ENCODE measurements around the gene WDR64. TPM values are rescaled to one million over a fixed set of nuclear protein-coding genes. Genes with fewer than 3 reads are reported as not detected.
A peak's percentile ranks its signal among the peaks of the same experiment; 100 is the strongest.

WDR64 gene
- total and polyA plus RNA-seq, 9 donors: 0.04 to 0.30 (median 0.14) TPM; not detected in 2

DNA sequence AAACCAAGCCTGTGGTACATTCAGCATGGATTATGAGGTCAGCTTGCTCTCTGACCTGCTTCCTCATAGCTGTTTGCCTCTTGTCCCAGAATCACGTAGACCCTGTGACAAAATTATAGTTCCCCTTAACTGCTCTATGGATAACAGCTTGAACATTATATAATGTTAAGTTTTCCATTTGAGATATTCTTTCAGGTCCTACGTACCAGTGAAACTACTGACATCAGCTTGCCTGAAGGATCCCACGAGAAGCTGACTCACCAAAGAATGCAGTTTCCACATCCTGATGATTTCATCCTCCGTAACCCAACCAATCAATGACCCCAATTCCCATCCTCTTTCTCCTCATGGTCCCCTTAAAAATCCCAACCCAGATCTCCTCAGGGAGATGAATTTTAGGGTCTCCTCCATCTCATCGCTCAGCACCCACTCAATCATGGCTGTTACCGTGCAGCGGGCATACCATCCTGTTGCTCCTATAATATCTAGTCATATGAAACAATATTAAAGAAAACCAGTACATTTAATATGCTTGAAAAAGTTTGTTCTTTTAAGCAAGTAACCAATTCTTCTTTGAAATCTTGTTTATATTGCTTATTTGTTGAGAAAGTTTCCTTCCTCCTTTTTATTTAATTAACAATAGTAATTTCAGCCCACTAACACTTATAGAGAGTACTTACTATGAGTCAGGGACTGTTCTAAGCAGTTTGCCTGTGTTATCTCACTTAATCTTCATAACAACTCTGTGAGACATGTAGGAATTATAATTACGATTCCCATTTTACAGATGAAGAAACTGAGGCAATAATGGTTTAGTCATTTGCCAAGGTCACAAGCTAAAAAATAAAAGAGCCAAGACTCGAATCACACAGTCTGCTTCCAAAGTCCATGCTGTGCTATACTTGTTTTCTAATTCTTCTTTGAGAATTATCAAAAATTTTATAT is 39.3 kb upstream of the WDR64 start:
- Histone ChIP-seq H3K36me3 (ENCODE audit: control insufficient read depth, insufficient read depth, low read length) (no peaks in the 10 kb centered on the region), H3K4me3 (ENCODE audit: low read length) (no peak overlapping the region), H3K9me3 (replicated peaks; ENCODE audit: control insufficient read depth, low read depth, low read length) (no peaks in the 10 kb centered on the region), H3K4me1 (ENCODE audit: control insufficient read depth, insufficient read depth, low read length) (no peaks in the 10 kb centered on the region), H3K27ac (ENCODE audit: low read length) (no peak overlapping the region), H3K27me3 (ENCODE audit: control insufficient read depth, insufficient read depth, low read length) (no peaks in the 10 kb centered on the region)
- DNase-seq: peak; percentile 26
- 36% methylated on average over 3 of the region's 9 CpGs for WGBS (ENCODE audit: insufficient coverage)

DNA sequence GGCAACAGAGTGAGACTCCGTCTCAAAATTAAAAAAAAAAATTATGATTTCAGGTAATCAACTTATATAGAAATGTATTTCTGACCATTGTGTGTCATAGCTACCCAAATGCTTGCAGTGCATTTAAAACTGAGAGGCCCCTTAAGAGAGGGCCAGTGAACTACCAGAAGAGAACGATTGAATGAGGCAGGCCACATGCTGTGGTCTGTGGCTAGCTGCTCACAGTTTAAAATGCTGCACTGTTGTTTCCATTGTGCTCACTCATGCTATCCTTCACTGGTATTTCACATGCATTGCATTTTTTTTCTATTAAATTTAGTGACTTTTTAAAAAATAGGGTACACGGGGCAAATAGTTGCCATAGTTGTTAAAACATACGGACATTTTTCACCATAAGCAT is 37.9 kb upstream of the WDR64 start:
- Histone ChIP-seq H3K36me3 (ENCODE audit: control insufficient read depth, insufficient read depth, low read length) (no peaks in the 10 kb centered on the region), H3K9me3 (replicated peaks; ENCODE audit: control insufficient read depth, low read depth, low read length) (no peaks in the 10 kb centered on the region), H3K4me3 (ENCODE audit: low read length) (no peak overlapping the region), H3K27ac (ENCODE audit: low read length) (no peak overlapping the region), H3K4me1 (ENCODE audit: control insufficient read depth, insufficient read depth, low read length) (no peaks in the 10 kb centered on the region), H3K27me3 (ENCODE audit: control insufficient read depth, insufficient read depth, low read length) (no peaks in the 10 kb centered on the region)
- DNase-seq: no peak
- WGBS (ENCODE audit: insufficient coverage): 79% methylated on average over 2 of the region's 4 CpGs

DNA sequence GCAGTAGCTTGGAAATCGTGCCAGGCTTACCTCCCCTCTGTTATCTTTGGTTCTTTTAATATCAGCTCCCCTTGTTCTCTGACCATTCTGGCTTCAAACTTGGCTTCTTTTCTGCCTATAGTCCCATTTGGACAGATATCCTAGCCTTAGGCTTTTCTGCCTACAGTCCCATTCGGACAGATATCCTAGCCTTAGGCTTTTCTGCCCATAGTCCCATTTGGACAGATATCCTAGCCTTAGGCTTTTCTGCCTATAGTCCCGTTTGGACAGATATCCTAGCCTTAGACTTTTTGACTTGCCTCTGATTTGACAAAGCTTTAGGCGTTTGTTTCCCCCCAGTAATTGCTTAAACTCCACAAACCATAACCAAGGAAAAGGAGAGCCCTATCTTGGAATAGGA is 37.5 kb upstream of the WDR64 start:
- H3K9me3 ChIP-seq (replicated peaks; ENCODE audit: control insufficient read depth, low read depth, low read length): no peaks in the 10 kb centered on the region
- no peaks in the 10 kb centered on the region for H3K27me3 ChIP-seq (ENCODE audit: control insufficient read depth, insufficient read depth, low read length)
- no peak overlapping the region for H3K27ac ChIP-seq (ENCODE audit: low read length)
- H3K4me1 ChIP-seq (ENCODE audit: control insufficient read depth, insufficient read depth, low read length): no peaks in the 10 kb centered on the region
- no peak for DNase-seq
- no peaks in the 10 kb centered on the region for H3K36me3 ChIP-seq (ENCODE audit: control insufficient read depth, insufficient read depth, low read length)
- H3K4me3 ChIP-seq (ENCODE audit: low read length): no peak overlapping the region
- 66% methylated on average over 3 of the region's 4 CpGs for WGBS (ENCODE audit: insufficient coverage)

DNA sequence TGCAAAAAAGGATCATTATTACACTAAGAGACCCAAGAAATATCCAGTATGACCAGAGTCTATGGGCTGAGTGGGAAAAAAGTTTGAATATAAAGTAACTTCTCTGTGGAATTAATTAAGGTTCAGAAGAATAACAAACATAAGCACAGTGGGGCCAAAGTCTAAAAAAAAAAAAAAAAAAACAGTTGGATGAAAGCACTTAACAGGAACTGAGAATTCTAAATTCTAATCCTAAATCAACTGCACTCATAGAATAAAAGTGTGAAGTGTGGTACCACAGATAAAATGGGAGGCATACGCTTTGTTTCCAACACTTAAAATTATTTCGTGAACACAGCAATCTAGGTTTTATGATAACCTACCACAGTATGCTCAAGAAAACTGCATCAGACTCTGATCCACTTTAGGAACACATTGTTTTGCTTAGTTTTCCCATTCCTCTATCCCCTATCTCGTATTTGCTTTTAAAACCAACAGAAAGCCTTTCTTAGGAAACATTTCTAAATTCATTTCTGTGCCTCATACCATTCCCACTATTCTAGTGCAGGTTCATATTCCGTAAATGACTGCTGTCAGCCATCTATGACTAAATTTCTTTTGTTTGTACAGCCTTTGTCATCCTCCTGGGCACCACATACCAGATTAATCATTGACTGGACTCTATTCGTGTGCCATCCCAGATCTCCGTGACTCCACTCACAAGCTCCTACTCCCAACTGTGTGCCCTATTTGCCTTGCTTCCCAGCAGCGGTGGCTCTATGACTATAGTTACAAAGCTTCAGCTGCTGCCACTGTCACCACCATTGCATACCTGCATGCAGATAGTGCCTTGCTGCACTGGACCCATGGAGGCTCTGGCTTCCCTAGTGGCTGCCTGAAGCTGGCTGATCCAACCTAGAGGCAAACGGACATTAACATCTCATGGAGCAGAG is 36.8 kb upstream of the WDR64 start:
- WGBS (ENCODE audit: insufficient coverage): 89% methylated on average over 6 of the region's 8 CpGs
- no peaks in the 10 kb centered on the region for H3K4me1 ChIP-seq (ENCODE audit: control insufficient read depth, insufficient read depth, low read length)
- H3K4me3 ChIP-seq (ENCODE audit: low read length): no peak overlapping the region
- no peak for DNase-seq
- no peaks in the 10 kb centered on the region for H3K27me3 ChIP-seq (ENCODE audit: control insufficient read depth, insufficient read depth, low read length)
- no peak overlapping the region for H3K27ac ChIP-seq (ENCODE audit: low read length)
- H3K36me3 ChIP-seq (ENCODE audit: control insufficient read depth, insufficient read depth, low read length): no peaks in the 10 kb centered on the region
- H3K9me3 ChIP-seq (replicated peaks; ENCODE audit: control insufficient read depth, low read depth, low read length): no peaks in the 10 kb centered on the region

DNA sequence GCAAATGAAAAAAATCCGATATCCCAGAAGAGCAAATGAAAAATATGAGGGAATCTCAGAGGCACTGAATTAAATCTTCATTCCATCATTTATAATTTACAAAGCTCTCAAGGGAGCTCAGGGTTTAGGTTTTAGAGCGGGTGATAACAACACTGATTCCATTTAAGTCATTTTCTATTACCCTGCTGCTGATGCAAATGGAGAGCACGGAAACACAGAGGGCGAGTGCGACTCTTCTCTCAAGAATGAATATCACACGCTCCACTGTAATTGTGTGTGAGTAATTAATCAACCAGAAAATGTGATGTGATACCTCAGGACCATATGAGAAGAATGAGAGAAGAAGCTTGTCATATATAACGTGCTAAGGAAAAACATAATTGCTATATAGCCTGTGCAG is 34.7 kb upstream of the WDR64 start:
- Histone ChIP-seq H3K4me1 (ENCODE audit: control insufficient read depth, insufficient read depth, low read length) (no peaks in the 10 kb centered on the region), H3K27me3 (ENCODE audit: control insufficient read depth, insufficient read depth, low read length) (no peaks in the 10 kb centered on the region), H3K4me3 (ENCODE audit: low read length) (no peak overlapping the region), H3K9me3 (replicated peaks; ENCODE audit: control insufficient read depth, low read depth, low read length) (no peaks in the 10 kb centered on the region), H3K36me3 (ENCODE audit: control insufficient read depth, insufficient read depth, low read length) (no peaks in the 10 kb centered on the region), H3K27ac (ENCODE audit: low read length) (no peak overlapping the region)
- DNase-seq: no peak
- WGBS (ENCODE audit: insufficient coverage): 86% methylated on average over 5 of the region's 7 CpGs

DNA sequence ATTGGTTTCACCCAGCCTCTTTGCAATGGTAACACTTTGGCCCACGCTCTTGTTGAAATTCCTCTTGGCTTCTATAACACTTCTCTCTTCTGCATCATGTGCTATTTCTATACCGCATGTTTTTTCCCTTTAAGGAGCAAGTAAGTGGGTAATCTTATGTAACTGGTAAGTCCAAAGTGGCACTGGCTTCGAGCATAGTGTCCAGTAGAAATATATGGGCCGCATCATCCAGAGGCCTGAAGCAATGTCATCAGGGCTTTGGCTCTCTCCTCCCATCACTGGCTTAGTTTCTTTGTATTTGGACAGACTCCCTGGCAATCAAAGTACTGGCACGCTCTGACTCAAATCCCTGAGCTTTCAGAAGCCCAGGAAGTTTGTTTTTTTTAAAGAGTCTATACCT is 29.4 kb upstream of the WDR64 start:
- no peaks in the 10 kb centered on the region for H3K36me3 ChIP-seq (ENCODE audit: control insufficient read depth, insufficient read depth, low read length)
- no peak overlapping the region for H3K27ac ChIP-seq (ENCODE audit: low read length)
- H3K4me1 ChIP-seq (ENCODE audit: control insufficient read depth, insufficient read depth, low read length): no peaks in the 10 kb centered on the region
- no peak for DNase-seq
- H3K27me3 ChIP-seq (ENCODE audit: control insufficient read depth, insufficient read depth, low read length): no peaks in the 10 kb centered on the region
- no peaks in the 10 kb centered on the region for H3K9me3 ChIP-seq (replicated peaks; ENCODE audit: control insufficient read depth, low read depth, low read length)
- no peak overlapping the region for H3K4me3 ChIP-seq (ENCODE audit: low read length)
- no CpG with 5 or more reads among the region's 5 CpGs for WGBS (ENCODE audit: insufficient coverage)

DNA sequence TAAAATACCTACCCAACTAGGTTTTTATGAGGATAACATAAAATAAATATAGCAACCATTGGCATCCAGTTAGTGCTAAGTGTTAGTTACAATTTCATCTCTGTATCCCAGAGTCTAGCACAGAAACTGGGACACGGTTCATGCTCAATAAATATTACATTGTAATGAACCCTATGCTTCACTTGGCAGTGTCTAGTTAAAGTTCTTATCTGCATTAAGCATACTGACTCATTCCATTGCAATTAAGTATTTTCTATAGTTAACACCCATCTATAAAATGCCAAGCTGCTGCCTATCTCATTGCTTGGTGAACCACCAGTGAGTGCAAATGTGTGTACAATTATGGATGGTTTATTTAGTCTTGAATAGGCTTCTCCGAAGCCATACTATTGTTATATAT is 27.1 kb upstream of the WDR64 start:
- no peak overlapping the region for H3K27ac ChIP-seq (ENCODE audit: low read length)
- H3K4me1 ChIP-seq (ENCODE audit: control insufficient read depth, insufficient read depth, low read length): no peaks in the 10 kb centered on the region
- H3K27me3 ChIP-seq (ENCODE audit: control insufficient read depth, insufficient read depth, low read length): no peaks in the 10 kb centered on the region
- no peaks in the 10 kb centered on the region for H3K36me3 ChIP-seq (ENCODE audit: control insufficient read depth, insufficient read depth, low read length)
- no peaks in the 10 kb centered on the region for H3K9me3 ChIP-seq (replicated peaks; ENCODE audit: control insufficient read depth, low read depth, low read length)
- DNase-seq: no peak
- no peak overlapping the region for H3K4me3 ChIP-seq (ENCODE audit: low read length)
- no CpG with 5 or more reads among the region's 2 CpGs for WGBS (ENCODE audit: insufficient coverage)

DNA sequence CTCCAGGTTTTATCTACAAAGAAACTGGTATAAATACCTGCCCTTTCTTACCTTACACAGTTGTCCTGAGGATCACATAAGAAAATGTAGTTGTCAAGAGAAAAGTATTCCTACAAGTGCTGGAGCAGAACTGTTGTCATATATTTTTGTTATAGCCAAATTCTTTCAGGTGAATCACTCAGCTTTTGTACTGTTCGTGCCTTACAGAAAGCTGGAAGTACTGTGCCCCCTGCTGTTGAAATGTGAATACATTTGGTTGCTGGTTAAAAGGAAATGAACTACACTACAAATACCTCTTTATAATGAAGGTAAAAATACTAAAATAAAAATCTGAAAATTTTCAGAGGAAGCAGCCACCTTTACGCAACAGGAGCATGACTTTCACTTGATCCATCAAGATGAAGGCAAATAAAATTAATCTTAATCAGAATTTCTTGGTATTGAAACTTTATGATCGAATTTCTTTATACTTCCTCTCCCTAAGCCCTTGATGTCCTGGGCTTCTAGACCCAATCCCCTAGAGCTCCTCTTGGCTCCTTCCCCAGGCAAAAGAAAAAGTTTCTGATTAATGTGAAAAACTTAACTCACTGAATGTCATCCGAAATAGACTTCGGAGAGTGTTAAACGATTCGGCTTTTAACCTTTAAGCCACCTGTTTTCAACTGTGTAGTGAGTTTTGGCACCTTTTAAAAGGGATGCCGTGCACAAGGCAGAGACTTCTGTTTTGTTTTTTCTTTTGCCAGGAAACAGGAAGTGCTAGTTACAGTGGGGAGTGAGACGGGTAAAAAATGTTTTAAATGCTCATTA is 24.4 kb upstream of the WDR64 start:
- DNase-seq: peak; percentile 43
- WGBS (ENCODE audit: insufficient coverage): 80% methylated on average over 1 of the region's 9 CpGs
- no peak overlapping the region for H3K27ac ChIP-seq (ENCODE audit: low read length)

DNA sequence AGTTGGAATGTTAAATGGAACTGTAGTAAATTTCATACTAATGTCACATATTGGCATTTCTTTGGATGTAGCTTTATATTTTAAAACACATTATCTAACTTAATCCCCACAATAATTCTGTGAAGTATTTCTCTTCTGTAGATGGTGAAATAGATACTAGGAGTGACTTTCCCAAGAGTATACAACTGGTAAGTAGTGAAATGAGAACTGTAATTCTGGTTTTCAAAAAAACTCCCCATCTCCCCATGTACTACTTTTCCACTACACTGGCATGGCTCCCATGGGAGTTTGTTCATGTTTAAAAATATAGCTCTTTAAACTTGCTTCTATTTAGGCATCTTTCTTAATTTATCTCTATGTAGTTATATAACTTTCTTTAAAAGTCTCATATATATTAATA is 22.1 kb upstream of the WDR64 start:
- Histone ChIP-seq H3K36me3 (ENCODE audit: control insufficient read depth, insufficient read depth, low read length) (no peaks in the 10 kb centered on the region), H3K27me3 (ENCODE audit: control insufficient read depth, insufficient read depth, low read length) (no peaks in the 10 kb centered on the region), H3K4me3 (ENCODE audit: low read length) (no peak overlapping the region), H3K9me3 (replicated peaks; ENCODE audit: control insufficient read depth, low read depth, low read length) (no peaks in the 10 kb centered on the region), H3K27ac (ENCODE audit: low read length) (no peak overlapping the region), H3K4me1 (ENCODE audit: control insufficient read depth, insufficient read depth, low read length) (no peaks in the 10 kb centered on the region)
- no peak for DNase-seq

More for the DNA sequence above, 24.4 kb upstream of the WDR64 start:
- Histone ChIP-seq H3K27me3 (ENCODE audit: control insufficient read depth, insufficient read depth, low read length) (no peaks in the 10 kb centered on the region), H3K9me3 (replicated peaks; ENCODE audit: control insufficient read depth, low read depth, low read length) (no peaks in the 10 kb centered on the region), H3K4me1 (ENCODE audit: control insufficient read depth, insufficient read depth, low read length) (no peaks in the 10 kb centered on the region), H3K4me3 (ENCODE audit: low read length) (no peak overlapping the region), H3K36me3 (ENCODE audit: control insufficient read depth, insufficient read depth, low read length) (no peaks in the 10 kb centered on the region)
